Liver (tissue), 9 donors: ENCODE results near the gene SNAI1. TPM values are rescaled to one million over a fixed set of nuclear protein-coding genes. Genes with fewer than 3 reads are reported as not detected.

Experiments used
- DNase-seq: peaks from one replicate; pipeline ENCODE4 v3.0.0-alpha.2; 2017; ENCODE audit warnings: low spot score
- H3K27ac ChIP-seq, 2 donors: one replicate each; pipeline ENCODE4 v1.7.0; 2013; ENCODE audit warnings: inconsistent platforms in 2 of 2, low read length in 2 of 2, control low read depth in 1 of 2, low read depth in 1 of 2, mild to moderate bottlenecking in 1 of 2
- H3K27me3 ChIP-seq, 4 donors: one replicate each; pipeline versions ENCODE4 v1.6.1 to v1.7.0; 2013; ENCODE audit warnings: low read length in 3 of 4, inconsistent platforms in 1 of 4, mild to moderate bottlenecking in 1 of 4, moderate library complexity in 1 of 4; ENCODE audit not compliant: control insufficient read depth in 4 of 4, insufficient read depth in 4 of 4
- H3K36me3 ChIP-seq, 4 donors: one replicate each; pipeline versions ENCODE4 v1.6.1 to v1.7.0; 2013; ENCODE audit warnings: low read length in 3 of 4, mild to moderate bottlenecking in 3 of 4, low read depth in 1 of 4, moderate library complexity in 1 of 4; ENCODE audit not compliant: control insufficient read depth in 4 of 4, insufficient read depth in 3 of 4
- H3K4me1 ChIP-seq, 4 donors: one replicate each; pipeline versions ENCODE4 v1.6.1 to v1.7.0; 2013; ENCODE audit warnings: low read length in 3 of 4, mild to moderate bottlenecking in 3 of 4, moderate library complexity in 1 of 4; ENCODE audit not compliant: control insufficient read depth in 4 of 4, insufficient read depth in 4 of 4
- H3K4me3 ChIP-seq, 3 donors: one replicate each; pipeline versions ENCODE4 v1.6.1 to v1.7.0; 2013; ENCODE audit warnings: low read length in 3 of 3, control low read depth in 1 of 3, low read depth in 1 of 3, mild to moderate bottlenecking in 1 of 3
- H3K9ac ChIP-seq, 2 donors: one replicate each; pipeline ENCODE4 v1.7.0; 2013; ENCODE audit warnings: low read length in 2 of 2, mild to moderate bottlenecking in 2 of 2, moderate library complexity in 2 of 2, control low read depth in 1 of 2, low read depth in 1 of 2
- H3K9me3 ChIP-seq, 4 donors: one replicate each; pipeline versions ENCODE4 v1.6.1 to v1.7.0; 2013; ENCODE audit warnings: low read length in 3 of 4; ENCODE audit not compliant: control insufficient read depth in 4 of 4
- EGR1 ChIP-seq, 2 donors: IDR thresholded peaks; 2 replicates each; pipeline ENCODE4 v1.6.1; 2016 to 2018; ENCODE audit warnings: antibody characterized with exemption in 2 of 2, low read depth in 2 of 2
- FOXA1 ChIP-seq: IDR thresholded peaks from 2 replicates; pipeline ENCODE4 v1.6.1; 2016; ENCODE audit warnings: antibody characterized with exemption
- FOXA2 ChIP-seq: IDR thresholded peaks from 2 replicates; pipeline ENCODE4 v1.6.1; 2016; ENCODE audit warnings: antibody characterized with exemption
- GABPA ChIP-seq, 2 donors: IDR thresholded peaks in 1 of 2; conservative IDR thresholded peaks in 1 of 2; 2 replicates each; pipeline ENCODE4 v1.6.1; 2016; ENCODE audit warnings: antibody characterized with exemption in 2 of 2, mild to moderate bottlenecking in 1 of 2, moderate library complexity in 1 of 2
- HNF4A ChIP-seq, 2 donors: conservative IDR thresholded peaks; 2 replicates each; pipeline ENCODE4 v1.6.1; 2016; ENCODE audit warnings: antibody characterized with exemption in 2 of 2, mild to moderate bottlenecking in 2 of 2
- HNF4G ChIP-seq: IDR thresholded peaks from 2 replicates; pipeline ENCODE4 v1.6.1; 2016; ENCODE audit warnings: antibody characterized with exemption
- JUND ChIP-seq, 2 donors: IDR thresholded peaks; 2 replicates each; pipeline ENCODE4 v1.6.1; 2016; ENCODE audit warnings: antibody characterized with exemption in 2 of 2
- NR2F2 ChIP-seq: IDR thresholded peaks from 2 replicates; pipeline ENCODE4 v1.6.1; 2016; ENCODE audit warnings: antibody characterized with exemption
- RAD21 ChIP-seq, 2 donors: IDR thresholded peaks; 2 replicates each; pipeline ENCODE4 v1.6.1; 2016; ENCODE audit warnings: antibody characterized with exemption in 2 of 2, mild to moderate bottlenecking in 2 of 2
- SP1 ChIP-seq: IDR thresholded peaks from 2 replicates; pipeline ENCODE4 v1.6.1; 2018; ENCODE audit warnings: antibody characterized with exemption, mild to moderate bottlenecking
- TAF1 ChIP-seq: conservative IDR thresholded peaks from 2 replicates; pipeline ENCODE4 v1.6.1; 2016; ENCODE audit warnings: antibody characterized with exemption, mild to moderate bottlenecking
- YY1 ChIP-seq: IDR thresholded peaks from 2 replicates; pipeline ENCODE4 v1.6.1; 2016; ENCODE audit warnings: antibody characterized with exemption, mild to moderate bottlenecking
- WGBS: extraction: QIAGEN DNeasy Blood & Tissue Kit; methylation state at CpG from one replicate; pipeline ENCODE4 v1.1.7; 2013; 5-methylcytosine and 5-hydroxymethylcytosine counted together
- polyA plus RNA-seq, 2 donors: library from polyadenylated mRNA; stranded (reverse) in 1 of 2; unstranded in 1 of 2; fragments of 200-250 nt in 1 of 2; fragments of >200 nt in 1 of 2; fragmentation: Nextera tagmentation in 1 of 2; extraction: Ambion mirVana in 1 of 2; gene quantifications; one replicate each; pipeline versions ENCODE4 v1.2.1 to v1.2.3, GENCODE V29; 2013 to 2015
- total RNA-seq, 2 donors: library from RNA; depleted of rRNA; stranded (reverse); fragments of >200 nt; gene quantifications; one replicate each; pipeline ENCODE4 v1.2.3, GENCODE V29; 2014
- TF ChIP-seq, protein P1 (sequence below): IDR thresholded peaks from 2 replicates; pipeline ENCODE4 v1.6.1; 2016; ENCODE audit warnings: antibody characterized with exemption
- TF ChIP-seq, protein P2 (sequence below): IDR thresholded peaks from 2 replicates; pipeline ENCODE4 v1.6.1; 2016; ENCODE audit warnings: antibody characterized with exemption
- TF ChIP-seq, protein P3 (sequence below): fragments of 150-350 bp; IDR thresholded peaks from 2 replicates; pipeline ENCODE4 v1.5.1; 2017; ENCODE audit warnings: improper control_type of control experiment, low read depth, low read length; ENCODE audit not compliant: missing input control
- TF ChIP-seq, protein P4 (sequence below): IDR thresholded peaks from 2 replicates; pipeline ENCODE4 v1.6.1; 2016; ENCODE audit warnings: antibody characterized with exemption
- donor health status: healthy.
- donor health status: healthy.
- donor health status: healthy.
- donor health status: healthy.
- donor health status: healthy.

Gene SNAI1
- total and polyA plus RNA-seq, 4 donors: 0.28 to 3.4 (median 0.60) TPM

DNA sequence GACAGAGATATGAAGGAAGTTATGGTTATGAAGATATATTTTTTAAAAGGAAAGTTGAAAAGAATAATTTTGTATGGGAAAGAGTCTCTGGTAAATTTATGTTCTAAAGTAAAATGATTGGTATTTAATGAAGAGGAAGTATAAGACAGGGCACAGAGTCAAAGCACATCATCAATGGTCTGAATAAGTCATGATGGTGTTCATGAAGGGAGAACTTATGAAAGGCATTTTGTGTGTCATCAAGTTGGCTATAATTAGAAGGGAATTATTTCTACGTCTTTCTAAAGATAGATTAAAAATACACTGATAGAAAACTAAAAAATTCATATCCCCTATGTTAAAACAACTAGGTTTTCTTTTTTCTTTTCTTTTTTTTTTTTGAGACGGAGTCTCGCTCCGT, 21.4 kb upstream of the SNAI1 start:
- H3K9me3 ChIP-seq: no peaks in the 10 kb centered on the region
- no peak overlapping the region for H3K4me3 ChIP-seq
- peaks cover 0 to 1% (median 0%) of the 10 kb centered on the region in 4 donors for H3K4me1 ChIP-seq
- no peak overlapping the region for H3K9ac ChIP-seq
- no peak for DNase-seq
- peaks cover 0 to 9% (median 0%) of the 10 kb centered on the region in 4 donors for H3K36me3 ChIP-seq
- TF ChIP-seq FOXA2 (no peak), JUND (IDR thresholded peaks at IDR 0.05) (no peak), HNF4G (no peak)
- no peak overlapping the region for H3K27ac ChIP-seq
- no peaks in the 10 kb centered on the region for H3K27me3 ChIP-seq
- WGBS: 92% methylated on average over 4 of the region's 4 CpGs

DNA sequence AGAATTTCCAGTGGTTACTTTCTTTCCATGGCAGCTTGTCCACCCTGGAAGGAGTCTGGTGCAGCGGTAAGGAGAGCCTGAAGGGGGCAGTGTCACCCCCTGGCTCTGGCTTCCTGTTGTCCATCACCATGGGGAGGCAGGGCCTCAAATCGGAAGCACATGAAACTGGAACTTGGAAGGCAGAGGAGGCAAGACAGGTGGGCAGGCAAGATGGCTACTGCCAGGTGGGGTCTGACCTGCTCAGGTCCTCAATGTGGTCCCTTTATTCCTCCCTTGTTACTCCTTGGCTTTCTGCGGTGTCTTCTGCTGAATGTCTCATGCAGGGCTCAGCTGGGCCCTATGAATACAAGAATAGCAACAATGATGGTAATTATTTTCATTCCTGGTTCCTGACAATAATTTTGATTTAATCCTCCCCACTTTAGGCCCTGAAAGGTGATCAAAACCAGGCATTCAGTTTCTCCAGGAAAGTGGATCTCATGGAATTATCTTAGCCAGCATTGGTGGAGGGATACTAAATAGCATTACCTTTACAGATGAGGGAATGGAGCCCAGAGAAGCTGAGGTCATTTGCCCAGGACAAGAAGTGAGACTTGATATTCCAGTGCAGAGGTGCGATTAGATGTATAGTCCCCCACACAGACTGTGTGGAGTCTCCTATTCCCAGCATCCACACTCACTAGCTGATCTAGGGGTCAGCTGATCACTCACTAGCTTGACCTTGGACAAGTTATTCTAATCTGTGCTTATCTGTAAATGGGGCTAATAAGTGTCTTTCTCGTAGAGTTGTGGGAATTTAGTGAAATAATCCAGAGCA, 17.6 kb upstream of the SNAI1 start:
- H3K27ac ChIP-seq: no peak overlapping the region
- no peak for DNase-seq
- H3K36me3 ChIP-seq: peaks cover 0 to 2% (median 0%) of the 10 kb centered on the region in 4 donors
- 87% methylated on average over 5 of the region's 5 CpGs for WGBS
- peaks cover 0 to 1% (median 0%) of the 10 kb centered on the region in 4 donors for H3K4me1 ChIP-seq
- TF ChIP-seq FOXA1 (no peak), HNF4A (conservative IDR thresholded peaks at IDR 0.05) (no peak), SP1 (no peak), TAF1 (no peak), RAD21 (IDR thresholded peaks at IDR 0.05) (peak in 1 of 2 donors; percentile 38), EGR1 (IDR thresholded peaks at IDR 0.05; ENCODE audit: low read depth in 2 of 2) (no peak), HNF4G (no peak), NR2F2 (no peak), GABPA (IDR thresholded peaks at IDR 0.05 in 1 of 2, conservative IDR thresholded peaks at IDR 0.05 in 1 of 2) (no peak), YY1 (no peak)
- TF ChIP-seq, protein P1, sequence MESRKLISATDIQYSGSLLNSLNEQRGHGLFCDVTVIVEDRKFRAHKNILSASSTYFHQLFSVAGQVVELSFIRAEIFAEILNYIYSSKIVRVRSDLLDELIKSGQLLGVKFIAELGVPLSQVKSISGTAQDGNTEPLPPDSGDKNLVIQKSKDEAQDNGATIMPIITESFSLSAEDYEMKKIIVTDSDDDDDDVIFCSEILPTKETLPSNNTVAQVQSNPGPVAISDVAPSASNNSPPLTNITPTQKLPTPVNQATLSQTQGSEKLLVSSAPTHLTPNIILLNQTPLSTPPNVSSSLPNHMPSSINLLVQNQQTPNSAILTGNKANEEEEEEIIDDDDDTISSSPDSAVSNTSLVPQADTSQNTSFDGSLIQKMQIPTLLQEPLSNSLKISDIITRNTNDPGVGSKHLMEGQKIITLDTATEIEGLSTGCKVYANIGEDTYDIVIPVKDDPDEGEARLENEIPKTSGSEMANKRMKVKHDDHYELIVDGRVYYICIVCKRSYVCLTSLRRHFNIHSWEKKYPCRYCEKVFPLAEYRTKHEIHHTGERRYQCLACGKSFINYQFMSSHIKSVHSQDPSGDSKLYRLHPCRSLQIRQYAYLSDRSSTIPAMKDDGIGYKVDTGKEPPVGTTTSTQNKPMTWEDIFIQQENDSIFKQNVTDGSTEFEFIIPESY: no peak
- TF ChIP-seq, protein P2, sequence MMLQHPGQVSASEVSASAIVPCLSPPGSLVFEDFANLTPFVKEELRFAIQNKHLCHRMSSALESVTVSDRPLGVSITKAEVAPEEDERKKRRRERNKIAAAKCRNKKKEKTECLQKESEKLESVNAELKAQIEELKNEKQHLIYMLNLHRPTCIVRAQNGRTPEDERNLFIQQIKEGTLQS: no peak
- TF ChIP-seq, protein P3, sequence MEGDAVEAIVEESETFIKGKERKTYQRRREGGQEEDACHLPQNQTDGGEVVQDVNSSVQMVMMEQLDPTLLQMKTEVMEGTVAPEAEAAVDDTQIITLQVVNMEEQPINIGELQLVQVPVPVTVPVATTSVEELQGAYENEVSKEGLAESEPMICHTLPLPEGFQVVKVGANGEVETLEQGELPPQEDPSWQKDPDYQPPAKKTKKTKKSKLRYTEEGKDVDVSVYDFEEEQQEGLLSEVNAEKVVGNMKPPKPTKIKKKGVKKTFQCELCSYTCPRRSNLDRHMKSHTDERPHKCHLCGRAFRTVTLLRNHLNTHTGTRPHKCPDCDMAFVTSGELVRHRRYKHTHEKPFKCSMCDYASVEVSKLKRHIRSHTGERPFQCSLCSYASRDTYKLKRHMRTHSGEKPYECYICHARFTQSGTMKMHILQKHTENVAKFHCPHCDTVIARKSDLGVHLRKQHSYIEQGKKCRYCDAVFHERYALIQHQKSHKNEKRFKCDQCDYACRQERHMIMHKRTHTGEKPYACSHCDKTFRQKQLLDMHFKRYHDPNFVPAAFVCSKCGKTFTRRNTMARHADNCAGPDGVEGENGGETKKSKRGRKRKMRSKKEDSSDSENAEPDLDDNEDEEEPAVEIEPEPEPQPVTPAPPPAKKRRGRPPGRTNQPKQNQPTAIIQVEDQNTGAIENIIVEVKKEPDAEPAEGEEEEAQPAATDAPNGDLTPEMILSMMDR: peak; percentile 32
- TF ChIP-seq, protein P4, sequence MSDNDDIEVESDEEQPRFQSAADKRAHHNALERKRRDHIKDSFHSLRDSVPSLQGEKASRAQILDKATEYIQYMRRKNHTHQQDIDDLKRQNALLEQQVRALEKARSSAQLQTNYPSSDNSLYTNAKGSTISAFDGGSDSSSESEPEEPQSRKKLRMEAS: no peak
- H3K4me3 ChIP-seq: no peak overlapping the region
- H3K9ac ChIP-seq: no peak overlapping the region
- H3K27me3 ChIP-seq: no peaks in the 10 kb centered on the region
- H3K9me3 ChIP-seq: no peaks in the 10 kb centered on the region
